Measurements from ENCODE around the gene PKDREJ.
"Not testable (repeated sequence)": the region's sequence is repeated elsewhere in the genome, so short reads cannot be mapped to it uniquely, and the experiment has no call there.

The PKDREJ gene

GRCh38 chr22:46265627-46266026, 2.5 kb upstream of the PKDREJ start:
- not testable (repeated sequence) for DNase-seq

GRCh38 chr22:46264520-46264919, 1.4 kb upstream of the PKDREJ start:
- DNase-seq: not testable (repeated sequence)

- peak; percentile 36 for DNase-seq
Observed at GRCh38 chr22:46262449-46263215, 511 bp downstream of the PKDREJ start.

GRCh38 chr22:46260038-46260437, 3.1 kb downstream of the PKDREJ start:
- no peak for DNase-seq

- no peak for DNase-seq
Observed at GRCh38 chr22:46259374-46259773, 3.8 kb downstream of the PKDREJ start.

GRCh38 chr22:46256358-46256958, 6.7 kb downstream of the PKDREJ start:
- DNase-seq: no peak

GRCh38 chr22:46251816-46252380, 11.2 kb downstream of the PKDREJ start:
- DNase-seq: no peak

- DNase-seq: no peak
Observed at GRCh38 chr22:46251266-46251665, 11.9 kb downstream of the PKDREJ start.

- DNase-seq: no peak
Observed at GRCh38 chr22:46250783-46251125, 12.4 kb downstream of the PKDREJ start.

GRCh38 chr22:46250035-46250782, 12.9 kb downstream of the PKDREJ start, which contains the start of gene CDPF1:
TSS of gene CDPF1 (minus strand) at chr22:46250293. CDS start at chr22:46248284, 2,009 bp downstream.
- DNase-seq: peak; percentile 93

GRCh38 chr22:46247443-46247975, 15.6 kb downstream of the PKDREJ start:
- no peak for DNase-seq

- no peak for DNase-seq
Observed at GRCh38 chr22:46246178-46246577, 17.0 kb downstream of the PKDREJ start.

GRCh38 chr22:46245511-46245910, 17.6 kb downstream of the PKDREJ start:
- DNase-seq: no peak

- no peak for DNase-seq
Observed at GRCh38 chr22:46244771-46245170, 18.4 kb downstream of the PKDREJ start.

- no peak for DNase-seq
Observed at GRCh38 chr22:46242076-46242475, 21.1 kb downstream of the PKDREJ start.

- DNase-seq: no peak
Observed at GRCh38 chr22:46241396-46242007, 21.6 kb downstream of the PKDREJ start.

- no peak for DNase-seq
Observed at GRCh38 chr22:46240907-46241306, 22.2 kb downstream of the PKDREJ start.

- no peak for DNase-seq
Observed at GRCh38 chr22:46240506-46240905, 22.6 kb downstream of the PKDREJ start.

- DNase-seq: no peak
Observed at GRCh38 chr22:46240073-46240472, 23.1 kb downstream of the PKDREJ start.

GRCh38 chr22:46239261-46240048, 23.7 kb downstream of the PKDREJ start:
- no peak for DNase-seq

- no peak for DNase-seq
Observed at GRCh38 chr22:46238541-46238940, 24.6 kb downstream of the PKDREJ start.

All from activated CD8-positive, alpha-beta memory T cell treated with anti-CD3 and anti-CD28 coated beads, Interleukin-2, amount 50 U/mL, for 4 hours (primary cell).